Astrocyte of the cerebellum (primary cell): Measurements from ENCODE around the gene SLMAP.

Experiments
- DNase-seq: peaks from one replicate; pipeline ENCODE4 v3.0.0-alpha.2; 2011; ENCODE audit warnings: low read depth
- H3K4me3 ChIP-seq: 2 replicates; pipeline ENCODE4 v1.5.1; 2011; ENCODE audit warnings: mild to moderate bottlenecking, low read depth, low read length, moderate library complexity
- CTCF ChIP-seq: IDR thresholded peaks from 2 replicates; pipeline ENCODE4 v1.5.1; 2012; ENCODE audit warnings: low read length, low read depth, moderate library complexity, mild to moderate bottlenecking; ENCODE audit errors: missing control alignments
- in situ Hi-C: cut with HindIII; loops from 2 replicates; pipeline ENCODE4 v1.10.0; 2017; ENCODE audit warnings: low sequenced_read_pairs

The SLMAP gene

GRCh38 chr3:57949785-57950615, 193.9 kb downstream of the SLMAP start:
- no peak for DNase-seq
- in situ Hi-C loops = loop anchor here (10.0 to 25.0 kb wide), 2 partner anchors 87 to 215 kb away; no protein-coding TSS in a partner anchor
- no peak overlapping the region for H3K4me3 ChIP-seq
- TF ChIP-seq CTCF = peak; percentile 17

DNA sequence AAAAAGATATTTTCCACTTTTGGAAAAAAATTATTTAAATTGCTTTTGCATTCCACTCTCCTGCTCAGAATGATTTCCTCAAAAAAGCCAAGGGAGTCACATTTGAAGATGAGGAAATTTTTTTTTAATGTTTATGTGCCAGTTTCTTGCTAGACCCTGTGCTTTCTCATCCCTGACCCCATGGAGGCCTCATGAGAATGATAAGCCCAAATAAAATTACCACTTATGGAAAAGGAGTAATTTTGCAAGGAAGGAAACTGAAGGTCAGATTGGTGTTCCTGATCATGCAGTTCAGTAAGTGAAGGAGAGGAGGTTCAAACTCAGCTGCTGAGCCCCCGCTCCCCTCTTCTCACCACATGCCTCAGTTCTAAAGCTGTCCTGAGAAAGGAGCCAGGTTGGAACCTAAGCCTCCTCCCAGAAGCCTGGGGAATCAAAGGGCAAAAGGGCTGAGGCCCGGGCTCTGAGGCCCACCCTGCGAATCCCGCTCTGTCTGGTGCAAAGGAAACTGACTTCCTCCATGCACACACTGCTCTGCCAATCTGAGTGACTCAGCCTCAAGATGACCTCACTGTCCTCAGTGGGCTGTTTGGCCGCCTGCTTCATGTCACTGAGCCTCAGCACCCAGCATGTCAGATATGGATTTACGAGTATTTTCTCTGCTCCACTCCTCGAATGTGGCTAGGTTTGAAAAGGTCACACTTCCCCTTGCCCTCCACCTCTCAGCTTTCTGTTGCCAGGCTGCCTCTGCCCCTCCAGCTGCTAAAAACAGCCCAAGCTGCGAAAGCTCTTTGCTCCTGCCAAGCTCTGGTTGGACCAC, 195.2 kb downstream of the SLMAP start:
- no peak overlapping the region for H3K4me3 ChIP-seq
- TF ChIP-seq CTCF = no peak
- no peak for DNase-seq
- in situ Hi-C loops = no loop called here

- DNase-seq = peak; percentile 73
- TF ChIP-seq CTCF = no peak
- in situ Hi-C loops = no loop called here
- H3K4me3 ChIP-seq = no peak overlapping the region
Observed at GRCh38 chr3:57952208-57952631, 196.1 kb downstream of the SLMAP start.

DNA sequence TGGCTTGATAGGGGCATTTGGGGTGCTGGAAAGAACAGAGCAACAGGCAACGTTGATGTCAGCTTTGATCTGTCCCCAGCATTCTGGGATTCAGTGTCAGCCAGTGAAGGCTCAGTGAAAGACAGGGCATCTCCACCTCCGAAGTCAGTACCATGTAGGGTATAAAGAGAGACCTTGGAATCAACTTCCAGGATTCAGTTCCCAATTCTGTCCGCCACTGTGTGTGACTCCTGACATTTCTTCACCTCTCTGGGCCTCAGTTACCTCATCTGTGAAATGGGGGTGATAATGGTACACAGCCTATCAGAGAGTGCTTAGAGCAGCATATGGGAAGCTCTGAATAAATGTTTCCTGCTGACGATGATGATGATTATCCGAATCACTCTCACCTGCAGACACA, 196.5 kb downstream of the SLMAP start:
- in situ Hi-C loops = no loop called here
- H3K4me3 ChIP-seq = no peak overlapping the region
- no peak for DNase-seq
- no peak for TF ChIP-seq CTCF

GRCh38 chr3:57953576-57953975, 197.5 kb downstream of the SLMAP start:
- no peak for DNase-seq
- in situ Hi-C loops = no loop called here
- no peak overlapping the region for H3K4me3 ChIP-seq
- no peak for TF ChIP-seq CTCF

- H3K4me3 ChIP-seq = no peak overlapping the region
- DNase-seq = no peak
- in situ Hi-C loops = no loop called here
- no peak for TF ChIP-seq CTCF
Observed at GRCh38 chr3:57956119-57956832, 200.2 kb downstream of the SLMAP start.
